Measurements from ENCODE around the gene PCBD2.

GRCh38 chr5:134967607-134968006 lies 62.7 kb downstream of the PCBD2 start, which contains the start of gene CATSPER3:
- TF ChIP-seq CTCF (conservative IDR thresholded peaks at IDR 0.05; ENCODE audit: low read depth in 2 of 2) (no peak), EZH2 (IDR thresholded peaks at IDR 0.05; ENCODE audit: low read depth, unreplicated experiment) (no peak), POLR2AphosphoS5 (IDR thresholded peaks at IDR 0.05; ENCODE audit: low read depth) (no peak), JUNB (IDR thresholded peaks at IDR 0.05; ENCODE audit: unreplicated experiment) (no peak), EZH2phosphoT487 (IDR thresholded peaks at IDR 0.05; ENCODE audit: unreplicated experiment) (no peak), REST (IDR thresholded peaks at IDR 0.05; ENCODE audit: unreplicated experiment) (no peak), CREB1 (CRISPR knock-in tag; IDR thresholded peaks at IDR 0.05; ENCODE audit: low read depth) (no peak), NANOG (IDR thresholded peaks at IDR 0.05; ENCODE audit: borderline replicate concordance) (no peak), ETS1 (IDR thresholded peaks at IDR 0.05) (no peak), ZNF462 (CRISPR knock-in tag; IDR thresholded peaks at IDR 0.05) (no peak)

All from GM23338 (cell line).